ENCODE data around the gene CHD9NB.
A peak's percentile ranks its signal among the peaks of the same experiment; 100 is the strongest.

The CHD9NB gene

GRCh38 chr16:53052519-53053501, at the start of gene CHD9NB:
Gene CHD9NB (minus strand): TSS chr16:53052897. CDS start chr16:53044158, 8,739 bp downstream.
- DNase-seq (ENCODE audit: low read depth): no peak

- DNase-seq (ENCODE audit: low read depth): no peak
Measured at GRCh38 chr16:53100889-53101288, 48.2 kb upstream of the CHD9NB start.

GRCh38 chr16:53100131-53100748, 47.5 kb upstream of the CHD9NB start:
- no peak for DNase-seq (ENCODE audit: low read depth)

GRCh38 chr16:53099318-53100130, 46.8 kb upstream of the CHD9NB start:
- DNase-seq (ENCODE audit: low read depth): peak; percentile 24

- DNase-seq (ENCODE audit: low read depth): peak; percentile 24
Measured at GRCh38 chr16:53098526-53099317, 46.0 kb upstream of the CHD9NB start.

- DNase-seq (ENCODE audit: low read depth): no peak
Measured at GRCh38 chr16:53097190-53097589, 44.5 kb upstream of the CHD9NB start.

- DNase-seq (ENCODE audit: low read depth): no peak
Measured at GRCh38 chr16:53094013-53094630, 41.4 kb upstream of the CHD9NB start.

GRCh38 chr16:53093162-53093744, 40.6 kb upstream of the CHD9NB start:
- no peak for DNase-seq (ENCODE audit: low read depth)

GRCh38 chr16:53092284-53092683, 39.6 kb upstream of the CHD9NB start:
- no peak for DNase-seq (ENCODE audit: low read depth)

GRCh38 chr16:53091466-53092211, 38.9 kb upstream of the CHD9NB start:
- DNase-seq (ENCODE audit: low read depth): no peak

- no peak for DNase-seq (ENCODE audit: low read depth)
Measured at GRCh38 chr16:53090591-53091411, 38.1 kb upstream of the CHD9NB start.

GRCh38 chr16:53090286-53090590, 37.5 kb upstream of the CHD9NB start:
- DNase-seq (ENCODE audit: low read depth): no peak

GRCh38 chr16:53089434-53090285, 37.0 kb upstream of the CHD9NB start:
- DNase-seq (ENCODE audit: low read depth): no peak

GRCh38 chr16:53087101-53087500, 34.4 kb upstream of the CHD9NB start:
- no peak for DNase-seq (ENCODE audit: low read depth)

- no peak for DNase-seq (ENCODE audit: low read depth)
Measured at GRCh38 chr16:53085931-53086421, 33.3 kb upstream of the CHD9NB start.

GRCh38 chr16:53085369-53085843, 32.7 kb upstream of the CHD9NB start:
- DNase-seq (ENCODE audit: low read depth): no peak

- no peak for DNase-seq (ENCODE audit: low read depth)
Measured at GRCh38 chr16:53084746-53085334, 32.1 kb upstream of the CHD9NB start.

GRCh38 chr16:53084141-53084541, 31.4 kb upstream of the CHD9NB start:
- DNase-seq (ENCODE audit: low read depth): no peak
